Peyer's patch (tissue), 4 donors: ENCODE data around the gene SMIM20.

Experiments
- POLR2A ChIP-seq, 2 donors: fragments of 450-650 bp; IDR thresholded peaks; one replicate each; pipeline ENCODE4 v1.5.1; 2017; ENCODE audit warnings: antibody characterized with exemption in 2 of 2, mild to moderate bottlenecking in 2 of 2, moderate library complexity in 2 of 2
- TF ChIP-seq, protein P1 (sequence below), 6 experiments: fragments of 450-650 bp in 4 of 6; fragments of 200-600 bp in 2 of 6; sonication (generic) in 1 of 6; IDR thresholded peaks; one replicate each; pipeline ENCODE4 v1.5.1; 2017 to 2019; ENCODE audit warnings: antibody characterized with exemption in 6 of 6, mild to moderate bottlenecking in 3 of 6, moderate library complexity in 1 of 6

DNA sequence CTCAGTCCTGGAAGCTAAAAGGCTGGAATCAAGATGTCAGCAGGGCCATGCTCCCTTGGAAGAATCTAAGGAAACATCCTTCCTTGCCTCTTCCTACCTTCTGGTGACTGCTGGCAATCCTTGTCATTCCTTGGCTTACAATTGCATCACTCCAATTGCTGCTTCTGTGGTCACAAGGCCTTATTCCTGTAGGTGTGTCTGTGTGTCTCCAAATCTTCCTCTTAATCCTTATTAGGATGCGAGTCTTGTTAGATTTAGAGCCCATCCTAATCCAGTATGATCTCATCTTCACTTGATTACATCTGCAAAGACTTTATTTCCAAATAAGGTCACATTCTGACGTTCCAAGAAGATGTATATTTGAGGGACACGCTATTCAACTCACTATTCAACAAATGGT lies 52.2 kb downstream of the SMIM20 start:
- no peak for TF ChIP-seq POLR2A (IDR thresholded peaks at IDR 0.05)
- TF ChIP-seq, protein P1, sequence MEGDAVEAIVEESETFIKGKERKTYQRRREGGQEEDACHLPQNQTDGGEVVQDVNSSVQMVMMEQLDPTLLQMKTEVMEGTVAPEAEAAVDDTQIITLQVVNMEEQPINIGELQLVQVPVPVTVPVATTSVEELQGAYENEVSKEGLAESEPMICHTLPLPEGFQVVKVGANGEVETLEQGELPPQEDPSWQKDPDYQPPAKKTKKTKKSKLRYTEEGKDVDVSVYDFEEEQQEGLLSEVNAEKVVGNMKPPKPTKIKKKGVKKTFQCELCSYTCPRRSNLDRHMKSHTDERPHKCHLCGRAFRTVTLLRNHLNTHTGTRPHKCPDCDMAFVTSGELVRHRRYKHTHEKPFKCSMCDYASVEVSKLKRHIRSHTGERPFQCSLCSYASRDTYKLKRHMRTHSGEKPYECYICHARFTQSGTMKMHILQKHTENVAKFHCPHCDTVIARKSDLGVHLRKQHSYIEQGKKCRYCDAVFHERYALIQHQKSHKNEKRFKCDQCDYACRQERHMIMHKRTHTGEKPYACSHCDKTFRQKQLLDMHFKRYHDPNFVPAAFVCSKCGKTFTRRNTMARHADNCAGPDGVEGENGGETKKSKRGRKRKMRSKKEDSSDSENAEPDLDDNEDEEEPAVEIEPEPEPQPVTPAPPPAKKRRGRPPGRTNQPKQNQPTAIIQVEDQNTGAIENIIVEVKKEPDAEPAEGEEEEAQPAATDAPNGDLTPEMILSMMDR (IDR thresholded peaks at IDR 0.05), result no peak
